Hematopoietic multipotent progenitor cell treated with erythropoietin and hydrocortisone succinate and interleukin-3 and kit ligand, for 6 days (in vitro differentiated cells): ENCODE measurements around the gene GPR142.

ENCODE experiments used
- DNase-seq: peaks from one replicate; pipeline ENCODE4 v3.0.0-alpha.2; 2015

The GPR142 gene

DNA sequence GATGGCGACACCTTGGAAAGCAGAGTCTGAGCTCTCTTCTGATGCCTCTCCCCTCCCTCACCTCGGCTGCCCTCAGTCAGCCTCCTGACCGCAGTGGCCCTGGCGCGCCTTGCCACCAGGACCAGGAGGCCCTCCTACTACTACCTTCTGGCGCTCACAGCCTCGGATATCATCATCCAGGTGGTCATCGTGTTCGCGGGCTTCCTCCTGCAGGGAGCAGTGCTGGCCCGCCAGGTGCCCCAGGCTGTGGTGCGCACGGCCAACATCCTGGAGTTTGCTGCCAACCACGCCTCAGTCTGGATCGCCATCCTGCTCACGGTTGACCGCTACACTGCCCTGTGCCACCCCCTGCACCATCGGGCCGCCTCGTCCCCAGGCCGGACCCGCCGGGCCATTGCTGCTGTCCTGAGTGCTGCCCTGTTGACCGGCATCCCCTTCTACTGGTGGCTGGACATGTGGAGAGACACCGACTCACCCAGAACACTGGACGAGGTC lies 4.4 kb downstream of the GPR142 start:
- no peak for DNase-seq

- DNase-seq, result no peak
Measured at GRCh38 chr17:74372426-74372825, 5.1 kb downstream of the GPR142 start.

DNA sequence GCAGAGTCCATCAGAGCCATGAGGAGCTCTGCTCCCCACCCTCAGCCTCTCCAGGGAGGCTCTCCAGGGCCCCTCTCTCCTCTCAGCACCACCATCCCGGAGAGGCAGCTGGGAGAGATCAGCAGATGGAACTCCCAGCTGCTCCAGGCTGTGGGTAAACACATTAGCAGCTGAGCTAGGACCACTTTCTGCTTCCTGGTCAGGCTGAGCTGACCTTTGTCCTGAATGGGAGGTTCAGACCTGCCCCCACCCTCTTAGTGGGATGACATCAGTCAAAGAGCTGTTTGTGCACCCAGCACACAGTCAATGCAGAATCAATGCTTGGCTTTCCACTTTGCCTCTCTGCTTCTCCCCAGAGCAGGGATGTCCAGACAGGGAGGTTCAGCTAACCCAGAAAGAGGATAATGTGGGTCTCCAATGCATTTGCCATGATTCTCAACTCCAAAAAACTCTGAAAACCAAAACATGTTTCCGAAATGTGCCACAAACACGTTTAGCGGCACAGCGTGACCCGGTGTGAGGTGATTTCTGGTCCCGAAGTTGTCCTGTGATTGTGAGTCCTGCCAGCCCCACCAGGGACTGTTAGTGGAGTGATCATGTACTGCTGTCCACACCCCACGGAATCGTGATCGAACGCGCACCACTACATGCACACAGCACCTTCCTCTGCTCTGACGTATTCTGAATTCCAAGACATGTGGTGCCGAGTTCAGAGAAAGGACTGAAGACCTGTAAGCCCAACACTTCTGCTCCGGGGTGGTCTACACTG lies 6.7 kb downstream of the GPR142 start:
- DNase-seq, result no peak

GRCh38 chr17:74374858-74375257 lies 7.6 kb downstream of the GPR142 start:
- DNase-seq, result no peak

- DNase-seq, result peak; percentile 92
Measured at GRCh38 chr17:74379495-74380085, 12.3 kb downstream of the GPR142 start.

DNA sequence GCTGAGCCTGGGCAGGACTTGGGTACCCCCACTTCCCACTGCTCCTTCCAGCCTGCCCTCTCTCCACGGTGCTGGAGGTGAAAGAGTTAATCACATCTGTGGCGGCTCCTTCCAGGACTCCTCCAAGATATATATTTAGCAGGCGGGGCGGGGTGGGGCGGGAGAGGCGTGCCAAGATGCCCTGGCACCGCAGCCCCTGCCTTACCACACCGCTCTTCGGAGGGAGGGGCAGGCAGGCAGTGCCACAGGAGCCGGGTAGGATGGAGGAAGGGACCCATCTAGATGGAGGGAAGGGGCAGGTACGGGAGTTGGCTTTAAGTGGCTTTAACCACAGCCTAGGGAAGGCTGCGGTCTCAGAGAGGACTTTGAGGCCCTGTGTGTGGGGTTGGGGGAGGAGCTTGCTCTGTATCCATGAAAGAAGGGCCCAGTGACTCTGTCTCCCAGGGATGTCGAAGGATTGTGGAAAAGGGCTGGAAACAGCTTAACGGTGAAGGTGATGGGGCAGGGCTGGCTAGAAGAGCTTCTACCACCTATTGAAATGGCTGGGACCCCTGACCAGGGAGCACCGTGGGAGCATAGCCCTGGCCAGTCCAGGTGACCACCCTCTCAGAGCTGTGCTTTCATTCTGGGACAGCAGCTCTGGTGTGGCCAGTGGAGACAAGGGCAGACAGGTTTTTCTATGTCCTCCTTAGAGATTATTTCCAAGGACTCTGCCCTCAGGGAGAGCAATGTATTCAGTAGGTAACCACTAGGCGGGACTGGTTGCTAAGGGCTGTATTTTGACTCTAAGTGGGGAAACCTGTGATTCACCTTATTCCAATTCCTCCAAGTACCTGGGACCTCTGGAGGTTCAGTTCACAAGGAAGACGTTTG lies 13.0 kb downstream of the GPR142 start:
- DNase-seq, result peak; percentile 47

- DNase-seq, result peak; percentile 20
Measured at GRCh38 chr17:74380959-74381808, 13.9 kb downstream of the GPR142 start.

DNA sequence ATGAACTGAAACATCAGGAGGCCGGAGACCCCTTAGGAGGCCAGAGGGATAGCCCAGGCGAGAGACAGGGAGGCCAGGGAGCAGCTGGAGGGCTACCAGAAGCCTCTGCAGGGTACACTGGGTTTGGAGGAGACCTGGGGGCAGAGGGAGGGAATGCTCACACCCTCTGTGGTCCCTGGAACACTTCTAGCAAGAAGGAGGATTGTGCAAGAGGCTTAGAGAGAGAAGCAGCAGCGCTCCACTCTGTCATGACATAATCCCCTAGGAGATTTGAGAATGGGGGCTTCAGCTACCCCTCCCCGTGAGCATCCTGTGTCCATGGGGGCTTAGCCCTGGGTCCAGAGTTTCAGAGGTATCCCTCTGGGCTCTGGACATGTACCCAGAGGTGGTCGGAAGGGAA lies 15.8 kb downstream of the GPR142 start:
- DNase-seq, result no peak

GRCh38 chr17:74385201-74385600 lies 17.9 kb downstream of the GPR142 start:
- DNase-seq, result no peak

GRCh38 chr17:74386386-74386785 lies 19.1 kb downstream of the GPR142 start:
- peak; percentile 36 for DNase-seq

DNA sequence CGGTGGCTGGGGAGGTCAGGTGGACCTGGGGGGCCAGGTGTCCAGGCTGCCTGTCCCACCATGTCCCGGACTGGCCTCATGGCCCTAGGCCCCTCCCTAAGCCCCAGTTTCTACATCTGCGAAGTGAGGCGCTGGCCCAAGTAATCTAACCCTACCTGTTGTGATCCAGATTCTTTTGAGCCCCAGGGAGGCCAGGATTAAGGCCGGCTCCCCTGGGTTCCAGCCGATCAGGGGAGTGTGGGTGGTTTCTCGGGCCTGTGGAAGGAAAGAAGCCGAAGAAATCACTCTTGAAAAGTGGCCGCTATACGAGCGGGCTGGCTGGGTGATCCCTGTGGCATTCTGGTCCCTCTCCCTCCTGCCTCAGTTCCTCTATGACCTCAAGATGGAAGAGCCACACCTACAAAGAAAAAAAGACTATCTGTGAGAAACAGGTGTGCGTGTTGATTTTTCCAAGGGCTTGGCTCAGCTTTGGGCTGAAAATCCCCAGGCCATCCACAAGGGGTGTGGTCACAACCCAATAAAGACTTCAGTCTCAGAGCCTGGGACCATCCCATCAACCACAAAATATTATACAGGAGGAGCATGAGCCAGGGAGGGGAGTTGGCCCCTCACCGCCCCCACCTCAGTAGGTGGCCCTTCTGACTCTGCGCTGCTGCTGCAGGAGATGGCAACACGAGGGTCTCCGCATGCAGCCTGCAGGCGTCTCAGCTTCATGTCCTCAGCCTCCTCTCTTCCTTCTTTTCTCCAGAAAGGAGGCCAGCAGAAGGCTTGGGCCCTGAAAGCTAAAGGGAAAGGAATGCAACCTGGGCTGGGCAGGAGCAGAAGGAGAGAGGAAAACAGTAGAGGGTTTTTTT lies 20.3 kb downstream of the GPR142 start:
- DNase-seq, result no peak

- no peak for DNase-seq
Measured at GRCh38 chr17:74389084-74389753, 21.9 kb downstream of the GPR142 start.

GRCh38 chr17:74389937-74390679 lies 22.8 kb downstream of the GPR142 start:
- no peak for DNase-seq

GRCh38 chr17:74390680-74391653 lies 23.7 kb downstream of the GPR142 start:
- no peak for DNase-seq

- DNase-seq, result peak; percentile 29
Measured at GRCh38 chr17:74391771-74392170, 24.5 kb downstream of the GPR142 start.

DNA sequence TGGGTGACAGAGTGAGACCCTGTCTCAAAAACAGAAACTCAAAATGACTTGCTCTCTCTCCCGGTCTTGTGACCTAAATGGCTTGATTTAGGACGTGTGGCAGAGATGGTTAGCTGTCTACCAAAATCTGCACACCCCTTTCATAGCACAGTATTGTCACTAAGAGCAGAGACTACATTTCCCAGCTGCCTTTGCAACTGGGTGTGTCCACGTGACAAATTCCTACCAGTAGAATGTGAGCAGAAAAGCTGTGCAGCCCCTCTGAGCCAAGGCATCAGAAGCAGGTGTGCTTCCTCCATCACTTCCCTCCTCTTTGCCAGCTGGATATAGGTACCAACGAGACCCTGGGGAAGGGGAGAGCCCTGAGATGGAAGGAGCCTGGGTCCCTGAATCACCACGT lies 25.5 kb downstream of the GPR142 start:
- no peak for DNase-seq

GRCh38 chr17:74393346-74393942 lies 26.1 kb downstream of the GPR142 start:
- no peak for DNase-seq

DNA sequence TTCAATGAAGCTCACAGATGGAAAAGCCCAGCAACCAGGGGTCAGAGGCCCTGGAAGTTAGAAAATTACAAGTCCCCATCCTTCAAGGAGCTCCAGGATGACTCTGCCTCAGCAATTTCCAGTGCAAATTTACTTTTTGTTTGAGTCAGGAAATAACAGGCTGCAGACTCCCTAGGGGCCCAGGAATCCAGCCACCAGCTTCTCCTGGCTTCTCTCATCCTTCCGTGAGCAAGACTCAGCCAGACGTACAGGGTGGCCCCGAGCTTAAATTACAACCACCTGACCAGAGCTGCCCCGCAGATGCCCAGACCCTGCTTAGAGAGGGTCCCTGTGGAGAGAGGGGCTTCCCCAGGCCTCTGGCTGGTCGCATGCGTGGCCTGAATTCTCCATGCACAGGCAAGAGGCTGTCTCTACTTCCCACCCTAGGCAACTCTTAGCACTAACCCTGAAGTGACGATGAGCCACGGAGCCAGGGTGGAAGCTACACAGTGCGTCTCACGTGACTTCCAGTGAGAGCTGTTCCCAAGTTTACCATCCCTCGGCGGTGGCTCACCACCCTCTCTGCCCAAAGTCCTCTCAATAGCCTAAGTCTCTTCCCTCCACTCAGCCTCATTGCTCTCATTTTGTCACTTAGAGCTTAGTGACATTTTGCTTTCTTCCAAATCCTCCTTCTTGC lies 27.1 kb downstream of the GPR142 start:
- no peak for DNase-seq
